GM18505 (cell line): ENCODE data around the gene CLBA1.

Source experiments
- ATAC-seq: cut with Tn5 transposase; IDR thresholded peaks from one replicate; pipeline ENCODE4 v1.9.1; 2021; ENCODE audit not compliant: unreplicated experiment
- POLR2A ChIP-seq: IDR thresholded peaks from 4 replicates; pipeline ENCODE4 v1.6.1; 2011; ENCODE audit warnings: borderline replicate concordance; ENCODE audit not compliant: insufficient read depth, insufficient read length; ENCODE audit errors: extremely low read depth

CLBA1 gene

DNA sequence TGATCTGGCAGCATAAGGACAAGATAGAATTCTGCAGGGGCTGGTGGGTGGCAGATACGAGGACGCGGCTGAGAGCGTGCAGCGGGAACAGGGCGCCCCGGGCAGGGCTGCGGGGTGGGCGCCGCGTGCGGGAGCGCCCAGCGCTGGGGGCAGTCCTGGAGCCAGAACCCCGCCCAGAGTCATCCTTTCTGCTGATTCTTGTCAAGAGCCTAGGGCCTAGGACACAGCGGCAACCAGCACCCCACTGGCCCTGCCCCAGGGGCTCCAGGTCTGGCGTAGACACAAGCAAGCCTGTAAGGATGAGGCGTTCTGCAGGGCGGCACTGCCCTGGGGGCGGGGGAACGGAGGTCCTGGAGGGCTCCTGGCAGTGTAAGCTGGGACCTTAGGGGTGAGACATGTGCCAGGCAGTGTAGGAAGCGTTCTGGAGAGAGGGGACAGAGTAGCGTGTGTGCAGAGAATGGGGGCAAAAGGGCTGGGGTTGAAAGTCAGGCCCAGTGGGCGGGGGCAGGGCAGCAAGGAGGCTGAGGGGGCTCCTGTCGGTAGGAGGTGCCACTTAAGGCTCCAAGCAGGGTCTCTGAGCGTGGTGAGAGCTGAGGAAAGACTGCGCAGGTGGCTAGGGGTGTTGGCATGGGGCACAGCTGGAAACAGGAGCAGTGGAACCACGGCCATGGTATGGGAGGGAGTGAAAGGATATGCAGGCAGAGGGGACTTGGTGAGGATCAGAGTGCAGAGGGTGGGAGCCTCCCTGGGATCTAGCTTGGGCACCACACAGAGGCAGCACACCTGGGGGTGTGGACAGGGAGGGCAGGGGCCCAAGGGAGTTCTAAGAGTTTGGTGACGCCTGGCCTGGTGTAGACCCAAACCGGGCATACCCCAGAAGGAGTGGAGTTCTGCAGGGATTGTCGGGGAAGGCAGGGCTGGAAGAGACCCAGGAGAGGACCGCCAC, 6.6 kb upstream of the CLBA1 start:
- ATAC-seq = no peak

GRCh38 chr14:104979758-104980610, 5.6 kb upstream of the CLBA1 start:
- ATAC-seq = no peak
- TF ChIP-seq POLR2A = no peak

More for the DNA sequence above, 6.6 kb upstream of the CLBA1 start:
- no peak for TF ChIP-seq POLR2A

GRCh38 chr14:104980611-104981531, 4.7 kb upstream of the CLBA1 start:
- no peak for ATAC-seq
- no peak for TF ChIP-seq POLR2A

- no peak for TF ChIP-seq POLR2A
- ATAC-seq = no peak
Observed at GRCh38 chr14:104981699-104982541, 3.7 kb upstream of the CLBA1 start.

DNA sequence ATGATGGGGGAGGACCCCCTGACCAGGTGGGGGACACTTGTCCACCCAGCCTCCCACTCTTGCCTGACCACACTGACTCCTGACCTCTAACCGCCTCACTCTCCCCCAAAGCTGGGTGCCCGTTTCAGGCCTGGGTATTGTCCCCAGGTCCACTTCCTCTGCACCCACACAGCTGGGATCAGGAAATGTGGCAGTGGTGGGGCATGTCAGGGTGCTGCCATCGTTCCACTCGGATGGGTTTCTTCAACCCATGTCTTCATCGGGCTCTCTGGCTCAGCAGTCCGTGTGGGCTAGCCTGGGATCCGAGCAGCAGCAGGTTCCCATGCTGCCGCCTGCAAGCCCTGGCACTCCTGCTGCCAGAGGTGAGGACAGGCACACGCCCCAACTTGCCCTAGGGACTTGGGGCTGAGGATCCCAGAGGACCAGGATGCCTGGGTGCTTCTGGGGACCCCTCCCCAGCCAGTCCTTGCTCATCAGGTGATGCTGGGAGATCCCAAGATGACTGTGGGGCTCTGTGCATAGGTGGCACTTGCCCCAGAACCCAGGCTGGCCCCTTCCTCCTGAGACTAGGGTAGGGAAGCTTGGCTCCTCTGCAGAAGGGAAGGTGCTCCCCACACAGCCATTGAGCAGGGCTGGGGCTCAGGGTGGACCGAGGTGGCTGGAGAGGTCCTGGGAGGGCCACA, 2.9 kb upstream of the CLBA1 start:
- ATAC-seq = no peak
- no peak for TF ChIP-seq POLR2A

DNA sequence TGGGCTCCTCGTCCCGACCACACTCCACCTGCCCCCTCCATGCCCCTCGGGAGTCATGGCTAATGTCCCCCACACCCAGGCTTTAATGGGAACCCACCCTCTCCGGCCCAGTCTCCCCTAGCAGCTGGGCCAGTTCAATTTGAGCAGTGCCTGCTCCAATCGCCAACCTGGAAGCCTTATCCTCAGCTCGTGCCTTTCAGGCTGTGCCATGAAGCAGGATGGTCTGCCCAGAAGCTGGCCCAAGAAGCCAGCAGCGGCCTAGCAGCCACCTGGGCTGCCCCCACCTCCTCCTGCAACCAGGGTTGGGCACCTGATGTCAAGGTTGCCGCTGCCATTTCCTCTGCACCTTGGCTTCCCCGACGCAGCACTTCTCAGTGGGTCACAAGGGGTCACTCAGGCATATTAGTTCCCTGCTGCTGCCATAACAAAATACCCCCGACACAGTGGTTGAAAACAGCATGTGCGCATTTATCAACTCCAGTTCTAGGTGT, 2.3 kb upstream of the CLBA1 start:
- TF ChIP-seq POLR2A = no peak
- no peak for ATAC-seq

DNA sequence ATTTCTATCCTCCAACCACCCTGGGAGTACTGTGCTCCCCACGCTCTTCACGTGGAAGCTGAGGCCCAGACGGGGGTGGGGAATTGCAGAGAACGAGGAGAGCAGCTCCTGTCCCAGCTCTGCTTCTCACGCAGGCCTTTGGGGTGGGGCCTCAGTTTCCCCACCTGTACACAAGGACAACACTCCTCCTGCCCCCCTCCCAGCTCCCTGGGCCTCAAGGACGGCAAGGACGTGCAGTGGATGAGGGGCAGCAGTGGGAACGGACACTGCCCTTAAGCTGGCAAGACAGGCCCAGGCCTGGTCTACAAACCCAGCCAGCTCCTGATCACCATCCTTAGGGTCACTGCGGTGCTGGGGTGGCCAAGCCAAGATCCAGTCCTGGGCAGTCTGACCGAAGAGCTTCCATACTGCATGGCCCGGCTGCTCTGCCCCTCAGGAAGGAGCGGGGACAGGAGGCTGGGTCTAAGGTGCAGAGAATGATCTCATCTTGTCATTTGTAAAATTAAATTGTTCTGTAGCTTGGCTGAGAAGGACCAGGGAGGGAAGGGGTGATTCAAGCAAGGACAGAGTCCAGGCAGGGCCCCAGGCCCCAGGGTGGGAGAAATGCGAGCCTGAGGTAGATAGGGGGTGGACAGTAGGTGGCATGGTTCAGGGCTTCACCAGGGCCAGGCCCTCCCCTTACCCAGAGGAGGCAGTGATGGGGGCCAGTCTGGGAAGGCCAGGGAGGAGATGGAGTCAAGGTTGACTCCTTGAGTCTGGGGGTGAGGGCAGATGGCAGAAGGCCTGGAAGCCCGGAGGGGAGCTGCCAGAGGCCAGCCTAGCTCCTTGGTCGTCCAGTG, 1.3 kb upstream of the CLBA1 start:
- ATAC-seq = no peak
- no peak for TF ChIP-seq POLR2A

GRCh38 chr14:104986487-104987164, 1.0 kb downstream of the CLBA1 start:
- ATAC-seq = no peak
- no peak for TF ChIP-seq POLR2A

DNA sequence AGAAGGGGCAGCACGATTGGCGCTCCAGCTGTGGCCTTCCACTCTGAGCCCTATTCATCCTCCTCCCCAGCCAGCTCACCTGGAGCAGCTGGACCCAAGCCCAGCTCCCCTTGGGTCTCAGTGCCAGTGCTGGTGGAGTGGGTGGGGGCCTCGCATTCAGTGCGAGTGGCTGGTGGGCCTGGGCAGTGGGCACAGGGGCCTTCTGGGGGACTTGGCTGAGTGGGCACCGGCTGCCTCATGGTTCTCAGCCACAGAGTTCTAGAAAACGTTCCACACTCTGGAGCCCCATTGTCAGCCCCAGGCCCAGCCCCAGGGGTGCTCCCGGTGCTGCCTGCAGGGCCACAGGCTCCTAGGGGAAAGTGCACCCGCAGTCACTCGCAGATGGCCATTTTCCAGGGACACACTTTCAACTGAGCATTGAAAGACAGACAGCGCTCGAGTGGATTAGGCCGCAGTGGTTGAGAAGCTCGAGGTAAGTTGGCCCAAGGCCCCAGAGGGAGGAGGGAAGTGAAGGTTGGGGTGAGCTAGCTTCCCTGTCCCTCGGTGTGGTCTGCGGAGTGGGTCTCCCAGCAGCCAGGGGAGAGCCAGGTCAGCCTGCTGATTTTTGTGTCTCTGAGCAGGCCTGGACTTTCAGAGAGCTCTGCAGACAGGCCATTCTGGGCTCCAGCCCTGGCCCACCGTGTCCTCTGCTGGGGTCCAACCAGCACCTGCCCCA, 3.8 kb downstream of the CLBA1 start:
- TF ChIP-seq POLR2A = no peak
- no peak for ATAC-seq

- no peak for ATAC-seq
- no peak for TF ChIP-seq POLR2A
Observed at GRCh38 chr14:104989951-104990303, 4.3 kb downstream of the CLBA1 start.
